ENCODE measurements around the gene EDAR. TPM values are rescaled to one million over a fixed set of nuclear protein-coding genes. Genes with fewer than 3 reads are reported as not detected.

EDAR gene
- total RNA-seq, 8 experiments from 2014 or later: 0.05 to 1.00 (median 0.15) TPM

DNA sequence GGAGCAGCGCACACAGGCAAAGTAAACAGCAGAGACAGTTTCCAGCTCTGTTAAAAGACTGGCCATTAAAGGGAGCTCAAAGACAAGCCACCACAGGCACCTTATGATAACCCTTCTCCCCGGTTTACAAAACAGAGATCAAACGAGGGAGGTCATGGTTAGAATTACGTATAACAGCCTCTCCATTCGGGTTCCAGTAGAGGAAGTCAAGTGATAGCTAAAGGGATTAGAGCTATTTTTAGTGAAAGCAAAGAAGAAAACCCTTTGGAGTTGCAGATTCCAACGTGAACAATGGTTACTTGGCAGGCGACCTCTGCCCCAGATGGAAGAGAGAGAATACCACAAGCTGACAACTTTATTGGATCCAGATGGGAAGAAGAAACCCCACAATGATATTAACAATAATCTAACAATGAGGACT is 31.2 kb upstream of the EDAR start:
- Histone ChIP-seq H3K4me1 (replicated peaks in 1 of 2) (peaks cover 3 to 11% of the 10 kb centered on the region in 2 donors), H3K4me3 (no peak overlapping the region), H3K27ac (no peak overlapping the region)
- 0 to 40% (median 7%) methylated on average over 1 to 6 of the region's 7 CpGs for WGBS, 10 experiments
- peak in 6 of 8 experiments; percentile 21 to 73 (median 28) for ATAC-seq (replicated peaks in 6 of 8)
- in situ Hi-C loops (cut with MboI; ENCODE audit: low pct_unique_long_range_greater_than_20kb in 2 of 9, low sequenced_read_pairs in 9 of 9, unreplicated experiment in 9 of 9): no loop called here

DNA sequence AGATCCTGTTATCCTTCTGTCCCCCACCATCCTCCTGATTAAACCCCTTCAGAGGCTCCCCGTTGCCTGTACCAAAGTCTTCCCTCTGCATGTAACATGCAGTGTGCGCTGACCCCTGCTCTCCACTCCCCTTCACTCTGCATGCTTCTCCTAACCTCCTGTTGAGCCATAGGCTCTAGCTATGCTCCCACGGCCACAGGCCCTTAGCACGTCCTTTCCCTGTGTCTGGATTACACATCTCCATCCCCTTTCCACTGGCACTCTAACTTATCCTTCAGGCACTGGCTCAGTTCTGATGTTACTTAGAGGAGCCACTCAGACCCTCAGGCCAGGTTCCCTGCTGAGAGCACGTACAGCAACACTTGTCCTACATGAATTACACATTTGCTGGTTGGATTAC is 29.4 kb upstream of the EDAR start:
- Histone ChIP-seq H3K4me1 (replicated peaks in 1 of 2) (peaks cover 6 to 11% of the 10 kb centered on the region in 2 donors), H3K4me3 (no peak overlapping the region), H3K27ac (no peak overlapping the region)
- in situ Hi-C loops (cut with MboI; ENCODE audit: low pct_unique_long_range_greater_than_20kb in 2 of 9, low sequenced_read_pairs in 9 of 9, unreplicated experiment in 9 of 9): no loop called here
- no peak for ATAC-seq (replicated peaks in 6 of 8)
- WGBS, 10 experiments: 57 to 100% (median 88%) methylated on average over 1 to 5 of the region's 5 CpGs; no CpG with 5 or more reads in 5 of the 10 experiments

DNA sequence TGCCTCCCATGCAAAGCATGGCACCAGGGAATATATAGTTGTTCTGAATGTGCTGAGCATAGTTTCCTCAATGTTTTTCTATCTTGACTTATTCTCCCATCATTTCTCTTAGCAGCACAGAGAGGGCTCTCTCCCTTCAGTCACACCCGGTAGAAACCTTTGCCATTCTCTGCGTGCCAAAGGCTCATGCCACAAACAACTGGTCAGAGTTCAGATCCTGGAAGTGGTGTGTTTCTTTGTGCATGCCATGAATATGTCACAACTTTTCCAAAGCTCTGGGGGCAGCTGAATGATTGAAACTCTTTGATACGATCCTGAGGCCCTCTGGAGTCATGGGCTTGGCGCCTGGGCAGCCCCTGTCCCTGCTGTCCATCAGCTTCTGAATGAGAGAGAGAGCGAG is 28.0 kb upstream of the EDAR start:
- Histone ChIP-seq H3K4me1 (replicated peaks in 1 of 2) (peaks cover 11 to 12% of the 10 kb centered on the region in 2 donors), H3K27ac (no peak overlapping the region), H3K4me3 (no peak overlapping the region)
- in situ Hi-C loops (cut with MboI; ENCODE audit: low pct_unique_long_range_greater_than_20kb in 2 of 9, low sequenced_read_pairs in 9 of 9, unreplicated experiment in 9 of 9): no loop called here
- 62 to 100% (median 85%) methylated on average over 1 to 5 of the region's 5 CpGs; no CpG with 5 or more reads in 2 of the 10 experiments for WGBS, 10 experiments
- no peak for ATAC-seq (replicated peaks in 6 of 8)

DNA sequence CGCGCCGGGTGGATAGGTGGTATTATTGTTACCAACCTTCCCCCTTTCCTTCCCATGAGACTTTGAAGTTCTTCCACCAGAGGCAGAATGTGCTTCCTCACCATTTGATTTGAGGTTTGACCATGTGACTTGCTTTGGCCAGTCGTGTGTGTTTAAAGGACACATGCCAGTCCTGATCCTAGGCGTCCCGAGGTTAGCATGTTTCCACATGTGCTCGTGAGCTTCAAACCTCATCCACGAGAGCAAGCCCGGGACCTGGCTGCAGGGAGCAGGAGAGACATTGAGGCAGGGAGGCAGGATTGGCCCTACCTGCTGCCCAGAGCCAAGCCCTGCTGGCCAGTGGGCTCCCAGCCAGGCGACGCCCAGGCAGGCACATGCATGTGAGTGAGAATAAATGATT is 27.4 kb upstream of the EDAR start:
- in situ Hi-C loops (cut with MboI; ENCODE audit: low pct_unique_long_range_greater_than_20kb in 2 of 9, low sequenced_read_pairs in 9 of 9, unreplicated experiment in 9 of 9): no loop called here
- H3K4me3 ChIP-seq: no peak overlapping the region
- H3K4me1 ChIP-seq (replicated peaks in 1 of 2): peaks cover 11 to 12% of the 10 kb centered on the region in 2 donors
- no peak for ATAC-seq (replicated peaks in 6 of 8)
- no peak overlapping the region for H3K27ac ChIP-seq
- WGBS, 10 experiments: 60 to 100% (median 100%) methylated on average over 2 to 5 of the region's 11 CpGs; no CpG with 5 or more reads in 4 of the 10 experiments

DNA sequence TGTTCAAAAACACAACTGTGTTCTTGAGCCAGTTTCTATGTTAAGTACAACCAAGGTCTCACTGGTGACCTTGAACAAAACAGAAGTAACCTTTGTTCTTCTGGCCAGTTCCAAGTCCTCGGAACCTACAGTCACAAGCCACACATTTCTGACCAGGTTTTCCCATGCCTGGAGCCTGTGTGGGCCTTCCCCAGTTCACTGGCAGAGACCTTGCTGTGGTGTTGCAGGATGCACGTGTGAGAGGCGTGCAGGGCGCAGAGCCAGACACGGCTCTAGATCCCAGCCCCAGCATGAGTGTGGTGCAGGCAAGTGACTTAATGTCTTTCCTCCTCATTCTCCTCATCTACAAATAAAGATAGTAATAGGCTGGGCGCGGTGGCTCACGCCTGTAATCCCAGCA is 25.5 kb upstream of the EDAR start:
- Histone ChIP-seq H3K4me3 (no peak overlapping the region), H3K27ac (no peak overlapping the region), H3K4me1 (replicated peaks in 1 of 2) (peaks cover under 1 to 9% of the 10 kb centered on the region in 2 donors)
- no peak for ATAC-seq (replicated peaks in 6 of 8)
- in situ Hi-C loops (cut with MboI; ENCODE audit: low pct_unique_long_range_greater_than_20kb in 2 of 9, low sequenced_read_pairs in 9 of 9, unreplicated experiment in 9 of 9): no loop called here
- 80 to 100% (median 97%) methylated on average over 1 to 3 of the region's 8 CpGs; no CpG with 5 or more reads in 4 of the 10 experiments for WGBS, 10 experiments

DNA sequence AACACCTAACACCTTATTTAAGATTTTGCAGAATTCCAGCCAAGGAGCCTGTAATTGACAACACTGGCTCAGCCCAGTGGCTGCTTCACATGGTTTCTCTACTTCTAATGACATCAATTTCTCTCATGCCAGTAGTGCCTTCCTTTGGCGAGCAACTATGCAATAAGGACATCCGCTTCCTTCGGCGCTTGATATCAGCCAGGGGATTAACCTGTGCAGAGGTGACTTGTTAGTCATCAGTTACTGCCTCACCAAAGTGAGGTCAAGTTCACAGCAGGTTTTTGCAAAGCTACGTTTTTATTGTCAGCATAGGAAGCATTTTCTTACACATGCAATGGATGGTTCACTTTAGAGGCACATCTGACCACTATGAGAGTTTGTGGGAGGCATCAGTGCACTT is 24.0 kb upstream of the EDAR start:
- peak in 3 of 8 experiments; percentile 28 to 82 (median 35) for ATAC-seq (replicated peaks in 6 of 8)
- peaks cover 0 to 9% of the 10 kb centered on the region in 2 donors for H3K4me1 ChIP-seq (replicated peaks in 1 of 2)
- no peak overlapping the region for H3K4me3 ChIP-seq
- in situ Hi-C loops (cut with MboI; ENCODE audit: low pct_unique_long_range_greater_than_20kb in 2 of 9, low sequenced_read_pairs in 9 of 9, unreplicated experiment in 9 of 9): no loop called here
- 59 to 95% (median 89%) methylated on average over 3 to 5 of the region's 5 CpGs; no CpG with 5 or more reads in 3 of the 10 experiments for WGBS, 10 experiments
- H3K27ac ChIP-seq: no peak overlapping the region

DNA sequence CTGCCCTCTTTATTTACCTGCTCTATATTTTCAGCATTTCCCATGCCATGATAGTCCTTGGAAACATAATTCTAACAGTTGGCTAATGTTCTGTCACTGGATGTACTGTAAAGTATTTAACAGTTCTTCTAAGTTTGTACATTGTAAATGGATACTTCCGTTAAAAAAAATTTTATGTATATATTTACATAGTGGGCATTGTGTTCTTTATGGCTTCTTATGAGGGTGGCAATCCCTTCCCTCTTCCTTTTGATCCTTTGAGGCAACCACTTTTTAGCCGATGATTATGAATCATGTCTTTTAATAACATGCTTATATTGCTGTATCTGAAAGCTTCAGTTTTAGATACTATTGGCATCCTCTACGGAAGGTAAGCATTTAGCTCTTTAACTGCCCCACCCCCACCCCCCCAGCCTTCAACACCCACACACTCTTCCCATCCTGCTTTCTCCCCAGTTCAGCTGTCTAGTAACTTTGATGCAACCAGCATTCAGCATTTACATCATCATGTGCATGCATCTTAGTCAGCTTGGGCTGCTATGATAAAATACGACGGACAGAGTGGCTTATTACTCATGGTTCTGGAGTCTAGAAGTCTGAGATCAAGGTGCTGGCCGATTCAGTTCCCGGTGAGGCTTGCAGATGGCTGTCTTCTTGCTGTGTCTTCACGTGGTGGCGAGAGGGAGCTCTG is 21.0 kb upstream of the EDAR start:
- H3K4me1 ChIP-seq (replicated peaks in 1 of 2): peaks cover 0 to 9% of the 10 kb centered on the region in 2 donors
- H3K27ac ChIP-seq: no peak overlapping the region
- in situ Hi-C loops (cut with MboI; ENCODE audit: low pct_unique_long_range_greater_than_20kb in 2 of 9, low sequenced_read_pairs in 9 of 9, unreplicated experiment in 9 of 9): no loop called here
- peak in 7 of 8 experiments; percentile 65 to 95 (median 82) for ATAC-seq (replicated peaks in 6 of 8)
- WGBS, 10 experiments: 28 to 100% (median 87%) methylated on average over 1 to 6 of the region's 9 CpGs; no CpG with 5 or more reads in 2 of the 10 experiments
- no peak overlapping the region for H3K4me3 ChIP-seq

DNA sequence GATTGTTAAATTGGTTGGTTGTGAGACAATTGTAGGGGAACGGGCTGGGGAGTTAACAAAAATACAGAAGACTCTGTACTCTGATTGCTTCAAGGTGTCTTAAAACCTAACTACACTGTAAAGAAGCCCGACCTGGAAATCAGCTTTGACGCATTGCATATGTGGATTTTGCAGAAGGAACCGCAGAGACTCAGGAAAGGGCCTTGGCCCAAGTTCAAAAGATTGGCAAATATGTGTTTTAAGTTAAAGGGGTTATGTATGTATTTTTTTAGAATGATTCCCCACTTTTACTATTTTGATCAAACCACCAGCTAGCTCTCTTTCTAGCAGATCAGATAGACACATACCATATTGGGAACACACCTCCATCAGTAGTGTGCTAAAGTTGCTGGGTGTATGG is 18.0 kb upstream of the EDAR start:
- 14 to 100% (median 83%) methylated on average over 1 to 4 of the region's 4 CpGs for WGBS, 10 experiments
- in situ Hi-C loops (cut with MboI; ENCODE audit: low pct_unique_long_range_greater_than_20kb in 2 of 9, low sequenced_read_pairs in 9 of 9, unreplicated experiment in 9 of 9): no loop called here
- Histone ChIP-seq H3K27ac (no peak overlapping the region), H3K4me3 (no peak overlapping the region), H3K4me1 (replicated peaks in 1 of 2) (no peaks in the 10 kb centered on the region)
- ATAC-seq (replicated peaks in 6 of 8): no peak

DNA sequence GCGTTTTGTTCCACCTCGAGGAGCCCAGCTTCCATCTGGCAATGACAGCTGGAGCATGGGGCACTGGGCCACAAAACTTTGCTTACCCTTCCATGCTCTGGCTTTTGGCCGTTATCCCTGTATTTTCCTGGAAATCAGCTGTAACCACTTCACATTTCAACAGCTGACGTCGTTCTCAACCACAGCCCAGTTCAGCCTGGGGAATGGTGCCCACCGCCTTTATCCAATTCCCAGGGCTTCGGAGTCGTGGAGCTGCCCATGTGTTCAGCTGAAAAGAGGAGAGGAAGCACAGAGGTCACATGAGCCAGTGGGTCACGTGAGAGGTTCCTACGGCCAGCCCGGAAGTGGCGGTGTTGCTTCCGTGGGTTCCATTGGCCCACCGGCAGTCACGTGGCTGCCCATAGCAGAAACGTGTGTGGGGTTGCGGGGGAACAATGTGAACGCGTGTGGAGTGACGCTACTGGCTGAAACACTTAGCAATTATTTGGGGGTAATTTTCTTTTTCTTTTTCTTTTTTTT is 16.7 kb upstream of the EDAR start:
- in situ Hi-C loops (cut with MboI; ENCODE audit: low pct_unique_long_range_greater_than_20kb in 2 of 9, low sequenced_read_pairs in 9 of 9, unreplicated experiment in 9 of 9): no loop called here
- no peak overlapping the region for H3K4me3 ChIP-seq
- ATAC-seq (replicated peaks in 6 of 8): peak in 1 of 8 experiments; percentile 70
- H3K4me1 ChIP-seq (replicated peaks in 1 of 2): no peaks in the 10 kb centered on the region
- H3K27ac ChIP-seq: no peak overlapping the region
- WGBS, 10 experiments: 30 to 100% (median 91%) methylated on average over 1 to 10 of the region's 20 CpGs; no CpG with 5 or more reads in 2 of the 10 experiments

DNA sequence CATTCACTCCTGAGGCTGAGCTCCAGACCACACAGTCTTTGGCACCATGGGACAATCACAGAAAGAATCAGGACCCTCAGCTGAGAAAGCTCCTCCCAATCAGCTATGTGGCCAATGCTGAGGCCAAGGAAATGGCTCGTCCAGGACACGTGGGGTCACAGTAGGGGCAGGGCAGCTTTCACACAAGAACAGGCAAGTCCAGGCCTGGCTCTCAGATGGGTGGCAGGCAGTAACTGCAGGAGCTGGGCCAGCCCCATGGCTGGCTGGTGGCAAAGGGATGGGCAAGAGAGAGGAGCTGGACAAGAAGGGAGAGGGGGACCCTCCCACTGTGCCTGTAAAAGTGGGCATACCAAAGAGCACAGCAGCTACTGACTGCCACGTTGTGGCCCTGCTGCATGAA is 12.2 kb upstream of the EDAR start:
- in situ Hi-C loops (cut with MboI; ENCODE audit: low pct_unique_long_range_greater_than_20kb in 2 of 9, low sequenced_read_pairs in 9 of 9, unreplicated experiment in 9 of 9): no loop called here
- Histone ChIP-seq H3K4me1 (replicated peaks in 1 of 2) (peaks cover 2 to 9% of the 10 kb centered on the region in 2 donors), H3K4me3 (no peak overlapping the region), H3K27ac (no peak overlapping the region)
- 90 to 100% methylated on average over 2 of the region's 3 CpGs; no CpG with 5 or more reads in 8 of the 10 experiments for WGBS, 10 experiments
- no peak for ATAC-seq (replicated peaks in 6 of 8)

DNA sequence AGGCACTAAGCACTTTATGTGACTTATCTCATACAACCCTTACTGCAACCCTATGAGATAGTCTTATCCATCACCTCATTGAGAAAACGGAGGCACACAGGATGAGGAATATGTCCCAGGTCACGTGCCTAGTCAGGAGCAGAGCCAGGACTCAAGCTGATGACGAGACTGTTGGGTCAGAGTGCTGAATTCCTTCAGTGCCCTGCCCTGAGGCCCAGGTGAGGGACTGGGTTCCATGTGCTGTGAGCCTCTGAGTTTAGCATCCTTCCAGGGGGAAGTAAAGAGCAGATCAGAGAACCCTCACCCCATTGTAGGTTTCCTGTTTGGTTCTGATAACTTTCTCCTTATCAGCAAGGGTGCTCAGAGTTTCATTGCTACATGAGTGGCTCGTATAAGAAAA is 11.7 kb upstream of the EDAR start:
- 60 to 100% (median 80%) methylated on average over 1 to 3 of the region's 4 CpGs; no CpG with 5 or more reads in 3 of the 10 experiments for WGBS, 10 experiments
- H3K27ac ChIP-seq: no peak overlapping the region
- in situ Hi-C loops (cut with MboI; ENCODE audit: low pct_unique_long_range_greater_than_20kb in 2 of 9, low sequenced_read_pairs in 9 of 9, unreplicated experiment in 9 of 9): no loop called here

DNA sequence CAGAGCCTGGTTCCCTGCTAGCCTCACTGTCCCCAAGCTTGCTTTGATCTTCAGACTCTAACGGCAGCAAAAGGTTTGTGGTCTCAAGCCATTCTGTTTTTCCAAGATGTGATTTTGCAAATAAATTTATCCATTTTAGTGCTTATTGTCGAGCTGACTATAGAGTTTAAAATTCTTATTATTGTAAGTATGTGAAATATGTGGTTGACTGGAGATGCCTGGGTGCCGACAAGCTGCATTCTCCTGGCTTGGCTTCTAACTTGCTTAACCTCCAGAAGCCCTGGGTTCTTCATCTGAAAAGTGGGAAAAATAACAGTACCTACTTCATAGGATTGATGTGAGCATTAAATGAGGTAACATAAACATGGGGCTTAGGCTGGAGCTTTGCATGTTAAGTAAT is 9.9 kb upstream of the EDAR start:
- H3K27ac ChIP-seq: no peak overlapping the region
- peaks cover 4 to 13% of the 10 kb centered on the region in 2 donors for H3K4me1 ChIP-seq (replicated peaks in 1 of 2)
- no peak for ATAC-seq (replicated peaks in 6 of 8)
- WGBS, 10 experiments: 0 to 93% (median 73%) methylated on average over 1 to 3 of the region's 3 CpGs; no CpG with 5 or more reads in 2 of the 10 experiments
- H3K4me3 ChIP-seq: no peak overlapping the region
- in situ Hi-C loops (cut with MboI; ENCODE audit: low pct_unique_long_range_greater_than_20kb in 2 of 9, low sequenced_read_pairs in 9 of 9, unreplicated experiment in 9 of 9): no loop called here

More for the DNA sequence above, 11.7 kb upstream of the EDAR start:
- Histone ChIP-seq H3K4me3 (no peak overlapping the region), H3K4me1 (replicated peaks in 1 of 2) (peaks cover 2 to 9% of the 10 kb centered on the region in 2 donors)
- ATAC-seq (replicated peaks in 6 of 8): no peak

DNA sequence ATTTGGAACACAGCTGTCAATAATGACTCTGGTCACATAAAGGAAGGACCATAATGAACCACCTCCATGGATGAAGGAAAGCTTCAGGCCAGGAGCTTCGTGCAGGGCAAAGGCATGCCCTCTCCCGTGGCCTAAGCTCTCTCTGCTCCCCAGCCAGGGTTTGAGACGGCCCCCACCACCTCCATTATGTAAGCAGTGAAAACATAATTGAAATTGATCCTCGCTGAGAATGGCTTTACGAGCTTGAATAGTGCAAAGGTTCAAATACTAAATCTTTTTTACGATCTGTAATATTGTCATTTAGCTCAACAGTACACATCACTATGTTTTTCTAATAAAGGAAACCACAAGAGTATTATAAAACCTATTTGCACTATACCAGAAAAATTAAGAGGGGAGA is 5.2 kb upstream of the EDAR start:
- peaks cover 7 to 22% of the 10 kb centered on the region in 2 donors for H3K4me1 ChIP-seq (replicated peaks in 1 of 2)
- in situ Hi-C loops (cut with MboI; ENCODE audit: low pct_unique_long_range_greater_than_20kb in 2 of 9, low sequenced_read_pairs in 9 of 9, unreplicated experiment in 9 of 9): no loop called here
- H3K4me3 ChIP-seq: no peak overlapping the region
- peak in 5 of 8 experiments; percentile 91 to 96 (median 92) for ATAC-seq (replicated peaks in 6 of 8)
- H3K27ac ChIP-seq: peak overlapping the region in 1 of 2 donors; percentile 56
- 24 to 83% (median 54%) methylated on average over 1 to 5 of the region's 6 CpGs for WGBS, 10 experiments

Data from motor neuron (in vitro differentiated cells).